Forelimb muscle (tissue), 1 donor: Measurements from ENCODE around the gene CFAP141. TPM values are rescaled to one million over a fixed set of nuclear protein-coding genes. Genes with fewer than 3 reads are reported as not detected.
"Not testable (repeated sequence)": the region's sequence is repeated elsewhere in the genome, so short reads cannot be mapped to it uniquely, and the experiment has no call there.

Experiments used
- DNase-seq: peaks from one replicate; pipeline ENCODE4 v3.0.0-alpha.2; 2013; ENCODE audit warnings: low read depth
- polyA plus RNA-seq: library from polyadenylated mRNA; unstranded; fragments of 120-200 nt; gene quantifications from one replicate; pipeline ENCODE4 v1.2.1, GENCODE V29; 2013; ENCODE audit not compliant: insufficient read length

The CFAP141 gene
- polyA plus RNA-seq = not detected

DNA sequence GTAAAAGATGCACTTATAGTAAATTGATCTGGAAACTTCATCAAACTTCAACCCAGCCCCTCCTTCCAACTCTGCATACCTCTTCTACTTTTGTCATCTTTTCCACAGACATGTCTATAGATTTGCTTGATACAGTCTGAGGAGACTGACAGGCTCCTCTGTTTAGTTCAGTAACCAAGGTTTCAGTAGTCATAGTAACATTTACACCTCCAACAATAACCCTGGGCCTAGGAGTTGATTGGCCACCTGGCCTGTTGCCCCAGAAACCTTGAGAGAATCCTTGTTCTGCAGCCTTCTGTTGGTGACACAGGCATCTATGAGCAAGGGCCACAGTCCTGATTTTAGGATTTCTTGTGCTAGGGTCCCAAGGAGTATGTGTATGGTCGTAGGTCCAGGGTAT is at the start of gene CFAP141:
CFAP141 (minus strand) TSS at position 138 of the 400 bp plus-strand sequence; CDS start at position 112, 26 bp downstream.
- no peak for DNase-seq

- no peak for DNase-seq
These were observed 47.5 kb upstream of the CFAP141 start for GRCh38 chr1:154253671-154254070.

DNA sequence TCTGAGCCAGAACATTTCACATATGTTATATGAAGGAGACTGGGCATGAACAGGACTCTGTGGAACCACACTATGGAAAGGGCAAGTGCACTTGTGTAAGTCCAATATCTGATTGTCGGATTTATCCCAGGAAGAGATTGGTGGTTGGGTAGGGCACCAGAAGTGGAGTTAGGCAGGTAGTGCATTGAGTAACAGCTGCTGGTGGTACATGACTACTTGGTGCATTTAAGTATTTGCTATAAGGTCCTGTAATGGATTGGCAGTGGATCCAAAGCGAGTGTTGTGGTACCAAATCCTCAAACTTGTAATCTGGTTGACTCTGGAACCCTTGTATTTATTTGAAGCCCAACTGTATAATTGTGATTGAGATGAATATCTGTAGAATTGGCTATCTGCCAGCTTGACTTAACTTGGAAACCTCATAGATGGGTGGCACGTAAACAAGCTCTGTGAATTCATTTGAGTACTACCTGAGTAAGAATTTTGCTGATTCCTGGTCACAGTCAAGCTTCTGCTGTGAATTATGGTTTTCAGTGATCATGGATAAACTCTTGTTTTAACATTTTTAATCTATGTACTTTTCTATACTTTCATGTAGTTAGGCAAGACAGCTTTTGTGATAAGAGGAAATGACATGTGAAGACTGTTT is 35.7 kb upstream of the CFAP141 start:
- no peak for DNase-seq

- DNase-seq = no peak
These were observed 34.2 kb upstream of the CFAP141 start for GRCh38 chr1:154240294-154240833.

GRCh38 chr1:154239491-154239890 is 33.4 kb upstream of the CFAP141 start:
- DNase-seq = no peak

DNA sequence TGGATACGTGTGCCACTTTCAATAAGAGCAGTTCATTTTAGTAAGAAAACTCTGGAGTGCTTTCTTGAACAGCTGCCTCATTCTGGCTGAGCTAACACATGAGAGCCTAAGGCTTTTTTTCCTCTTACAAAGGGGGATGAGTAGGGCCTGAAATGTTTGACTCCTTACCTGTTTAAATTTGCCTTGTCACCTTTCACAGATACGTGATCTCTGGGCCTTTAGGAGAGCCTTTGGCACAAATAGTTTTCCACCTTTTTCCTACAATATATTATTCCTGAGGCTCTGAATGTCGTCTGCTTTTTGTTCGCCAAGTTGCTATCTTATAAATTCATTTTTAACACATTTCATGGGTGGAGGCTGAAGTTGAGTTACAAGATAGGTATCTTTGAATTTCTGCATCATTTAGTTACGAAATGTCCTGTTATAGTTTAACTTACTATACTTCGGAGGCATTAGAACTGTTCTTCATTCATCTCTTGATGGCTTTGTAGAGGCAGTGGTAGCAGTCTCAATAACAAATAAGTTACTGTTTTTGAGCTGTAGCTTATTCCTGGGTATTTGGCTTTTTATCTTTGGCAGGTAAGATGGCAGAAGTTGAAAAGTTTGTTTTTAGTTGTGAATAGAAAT is 31.9 kb upstream of the CFAP141 start:
- no peak for DNase-seq

DNA sequence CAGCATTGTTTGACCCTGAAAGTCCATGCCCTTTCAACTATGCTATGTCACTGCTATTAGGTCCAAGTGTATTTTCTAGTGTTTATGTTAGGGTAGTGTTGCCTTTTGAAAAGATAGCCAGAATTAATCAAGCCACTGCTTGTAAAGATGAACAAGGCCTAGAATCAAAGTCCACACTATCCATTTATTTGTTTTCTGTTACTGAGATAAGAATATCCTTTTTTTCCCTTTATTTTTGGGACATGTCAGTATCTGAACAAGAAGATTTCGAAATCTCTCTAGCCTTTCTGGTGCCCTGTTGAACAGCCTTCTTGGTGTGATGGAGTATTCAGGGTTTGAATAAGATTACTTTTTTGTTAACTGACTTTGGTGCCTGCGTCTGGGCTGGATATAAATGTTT is 31.3 kb upstream of the CFAP141 start:
- DNase-seq = no peak

DNA sequence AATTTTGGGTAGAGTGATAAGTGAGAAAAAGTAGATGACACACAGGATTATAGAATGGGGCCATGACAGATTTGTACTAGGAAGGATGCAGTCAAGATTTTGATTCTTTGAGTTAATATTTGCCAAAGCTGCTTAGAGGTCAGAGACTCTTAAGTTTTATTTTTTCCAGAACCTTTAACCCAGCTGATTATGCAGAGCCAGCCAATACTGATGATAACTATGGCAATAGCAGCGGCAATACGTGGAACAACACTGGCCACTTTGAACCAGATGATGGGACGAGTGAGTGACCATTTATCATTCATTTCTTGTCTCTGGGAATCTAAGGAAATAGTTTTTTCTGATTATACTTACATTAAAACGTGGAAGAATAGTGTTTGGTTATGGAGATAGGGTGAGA is 30.7 kb upstream of the CFAP141 start:
- DNase-seq = no peak

- not testable (repeated sequence) for DNase-seq
These were observed 27.0 kb upstream of the CFAP141 start for GRCh38 chr1:154233127-154233526.

DNA sequence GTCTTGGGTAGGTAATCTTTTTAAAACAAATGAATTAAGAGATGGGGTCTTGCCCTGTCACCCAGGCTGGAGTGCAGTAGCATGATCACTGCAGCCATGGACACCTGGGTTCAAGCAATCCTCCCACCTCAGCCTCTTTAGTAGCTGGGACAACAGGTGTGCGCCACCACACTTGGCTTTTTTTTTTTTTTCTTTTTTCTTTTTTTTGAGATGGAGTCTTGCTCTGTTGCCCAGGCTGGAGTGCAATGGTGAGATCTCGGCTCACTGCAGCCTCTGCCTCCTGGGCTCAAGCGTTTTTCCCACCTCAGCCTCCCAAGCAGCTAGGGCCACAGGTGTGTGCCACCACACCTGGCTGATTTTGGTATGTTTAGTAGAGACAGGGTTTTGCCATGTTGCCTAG is 25.0 kb upstream of the CFAP141 start:
- DNase-seq = not testable (repeated sequence)

DNA sequence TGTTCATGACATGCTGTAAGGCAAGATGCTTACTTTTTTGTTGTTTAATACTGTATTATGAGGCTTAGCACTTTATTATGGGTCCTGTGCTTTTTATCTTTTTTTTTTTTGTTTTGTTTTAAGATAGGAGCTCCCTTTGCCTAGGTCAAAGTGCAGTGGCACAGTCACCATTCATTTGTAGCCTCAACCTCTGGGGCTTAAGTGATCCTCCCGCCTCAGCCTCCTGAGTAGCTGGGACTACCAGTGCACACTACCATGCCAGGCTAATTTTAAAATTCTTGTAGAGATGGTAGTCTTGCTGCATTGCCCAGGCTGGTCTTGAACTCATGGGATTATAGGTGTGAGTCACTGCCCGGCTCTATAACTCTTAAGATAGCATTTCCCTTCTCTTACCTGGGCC is 19.2 kb upstream of the CFAP141 start:
- DNase-seq = no peak

- no peak for DNase-seq
These were observed 17.5 kb upstream of the CFAP141 start for GRCh38 chr1:154223621-154224020.

DNA sequence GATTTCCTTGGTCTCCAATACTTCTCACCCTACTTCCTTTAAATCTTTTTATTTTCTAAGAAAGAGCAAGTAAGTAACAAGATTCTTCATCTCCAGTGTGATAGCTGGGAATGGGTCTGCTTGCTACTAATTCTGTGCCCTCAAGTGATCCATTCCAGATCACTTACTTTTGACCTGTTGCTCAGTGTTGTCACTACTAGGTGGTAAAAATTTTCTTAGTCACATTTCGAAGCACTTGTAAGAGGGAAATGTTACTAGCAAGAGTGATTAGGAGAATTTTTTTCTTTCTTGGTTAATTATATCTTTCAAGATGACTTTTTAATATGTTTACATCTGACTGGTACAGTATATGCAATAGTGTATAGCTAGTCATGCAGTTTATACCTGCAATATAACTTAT is 16.8 kb upstream of the CFAP141 start:
- DNase-seq = no peak

- DNase-seq = no peak
These were observed 16.4 kb upstream of the CFAP141 start for GRCh38 chr1:154222518-154222917.

- no peak for DNase-seq
These were observed 15.3 kb upstream of the CFAP141 start for GRCh38 chr1:154221278-154222001.

GRCh38 chr1:154220970-154221277 is 14.8 kb upstream of the CFAP141 start:
- DNase-seq = no peak

- DNase-seq = peak; percentile 99
These were observed 14.2 kb upstream of the CFAP141 start, which contains the start of gene UBAP2L for GRCh38 chr1:154220071-154220969. Gene UBAP2L (plus strand): TSS chr1:154220955. CDS start chr1:154225124, 4,169 bp downstream.

DNA sequence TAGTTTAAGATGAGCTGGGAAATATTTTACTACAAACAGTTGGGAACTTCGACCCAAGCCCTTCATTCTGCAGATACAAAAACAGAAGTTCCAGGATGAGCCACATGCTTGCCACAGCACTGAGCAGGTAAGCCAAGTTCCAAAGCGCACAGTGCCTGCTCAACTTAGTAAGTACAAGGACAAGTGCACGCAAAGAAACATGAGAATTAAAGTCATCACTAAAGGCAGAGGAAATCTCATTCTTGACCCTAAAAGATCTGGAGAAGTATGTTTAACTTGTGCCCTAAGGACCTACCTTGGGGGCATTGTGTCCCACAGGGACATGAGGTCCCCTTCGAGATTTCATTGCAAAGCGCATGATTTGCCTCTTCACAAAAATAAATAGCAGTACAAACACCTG is 13.4 kb upstream of the CFAP141 start:
- no peak for DNase-seq

- no peak for DNase-seq
These were observed 12.4 kb upstream of the CFAP141 start for GRCh38 chr1:154218545-154218944.

- no peak for DNase-seq
These were observed 7.1 kb upstream of the CFAP141 start for GRCh38 chr1:154213274-154213673.

DNA sequence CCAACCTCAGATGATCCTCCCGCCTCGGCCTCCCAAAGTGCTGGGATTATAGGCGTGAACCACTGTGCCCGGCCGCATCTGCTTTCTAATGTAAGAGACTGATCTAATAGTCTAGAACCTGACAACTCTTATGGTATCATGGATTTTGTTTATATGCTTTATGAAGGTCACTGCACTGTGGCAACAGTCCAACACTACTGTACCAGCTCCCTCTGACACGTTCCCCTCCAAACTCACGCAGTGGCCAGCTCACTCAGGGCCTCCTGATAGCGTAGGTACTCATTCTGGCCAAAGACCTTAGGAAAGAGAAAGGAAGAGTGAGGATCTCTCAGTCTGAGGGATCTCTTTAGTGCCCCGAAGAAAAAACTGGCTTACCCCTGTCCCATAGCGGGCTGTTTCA is 6.0 kb upstream of the CFAP141 start:
- no peak for DNase-seq
